ENCODE measurements around the gene SNHG17. TPM values are rescaled to one million over a fixed set of nuclear protein-coding genes. Genes with fewer than 3 reads are reported as not detected.

The SNHG17 gene
- total and polyA plus RNA-seq, 2 of the 4 experiments (the other 2 are of a cell fraction) = 5.4 to 38.2 TPM

DNA sequence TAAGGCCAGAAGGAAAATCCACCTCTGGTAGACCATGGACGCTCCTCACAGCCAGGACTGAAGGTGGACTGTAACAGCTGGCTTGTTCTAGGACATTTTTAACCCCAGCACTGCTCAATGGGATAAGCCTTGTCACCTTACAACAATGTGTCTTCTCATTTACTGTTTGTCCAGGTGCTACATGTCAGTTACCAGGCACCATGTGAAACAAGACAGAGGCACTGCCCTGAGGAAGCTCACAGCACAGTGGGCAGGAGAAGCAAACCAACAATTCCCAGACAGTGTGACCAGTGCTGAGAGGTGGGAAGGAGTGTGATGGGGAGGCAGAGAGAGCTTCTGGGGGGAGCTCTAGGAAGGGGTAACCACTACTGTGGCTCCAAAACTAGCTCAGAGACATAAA is 10.7 kb downstream of the SNHG17 start:
- no peak overlapping the region for H3K4me3 ChIP-seq (ENCODE audit: insufficient read depth, low read depth, low read length)
- no peaks in the 10 kb centered on the region for H3K9me3 ChIP-seq (ENCODE audit: control insufficient read depth, insufficient read depth, low read length)
- H2BK15ac ChIP-seq (ENCODE audit: low read depth, low read length) = no peak overlapping the region
- no CpG with 5 or more reads among the region's 1 CpG for WGBS, 2 experiments (ENCODE audit: extremely low coverage in 2 of 2, insufficient read length in 1 of 2)
- H3K27ac ChIP-seq (ENCODE audit: insufficient read depth, low read length) = no peak overlapping the region
- H3K79me1 ChIP-seq (ENCODE audit: low read depth in 1 of 2, low read length in 2 of 2) = peaks cover 43 to 93% of the 10 kb centered on the region in 2 experiments
- no peak overlapping the region for H3K18ac ChIP-seq (ENCODE audit: low read depth, low read length)
- H4K91ac ChIP-seq (ENCODE audit: insufficient read depth, low read depth, low read length) = no peak overlapping the region
- peaks cover 12% of the 10 kb centered on the region for H3K4me1 ChIP-seq (ENCODE audit: control insufficient read depth, insufficient read depth, low read length)
- H2BK120ac ChIP-seq (ENCODE audit: low read depth, low read length) = no peak overlapping the region
- TF ChIP-seq POLR2A (IDR thresholded peaks at IDR 0.05; ENCODE audit: low read depth, low read length) (no peak), MAZ (IDR thresholded peaks at IDR 0.05; ENCODE audit: borderline replicate concordance, low read depth, low read length) (no peak), BHLHE40 (IDR thresholded peaks at IDR 0.05; ENCODE audit: low read depth, low read length) (no peak), NFE2L2 (IDR thresholded peaks at IDR 0.05; ENCODE audit: low read depth, low read length) (no peak), SMC3 (IDR thresholded peaks at IDR 0.05; ENCODE audit: low read depth, low read length) (no peak)
- POLR2A ChIA-PET (ENCODE audit: unreplicated experiment) = no interaction called here
- peaks cover 21% of the 10 kb centered on the region for H3K9me1 ChIP-seq (ENCODE audit: insufficient read depth, low read length)
- H3K56ac ChIP-seq (ENCODE audit: extremely low read depth, insufficient read depth, low read length) = no peak overlapping the region
- H3K36me3 ChIP-seq (ENCODE audit: control insufficient read depth, insufficient read depth, low read length) = peaks cover 87% of the 10 kb centered on the region
- H4K8ac ChIP-seq (ENCODE audit: low read depth in 2 of 2, low read length in 2 of 2) = no peak overlapping the region
- no peak overlapping the region for H3K9ac ChIP-seq (ENCODE audit: low read depth, low read length)
- no peak overlapping the region for H3K4ac ChIP-seq (ENCODE audit: low read depth, low read length)
- H2BK5ac ChIP-seq (ENCODE audit: low read depth, low read length, poor library complexity, severe bottlenecking) = no peak overlapping the region
- H3K4me2 ChIP-seq (ENCODE audit: low read depth, low read length) = no peak overlapping the region
- H2AFZ ChIP-seq (replicated peaks; ENCODE audit: low read length, poor library complexity) = no peak overlapping the region
- H2AK9ac ChIP-seq (replicated peaks; ENCODE audit: low read depth, low read length, poor library complexity) = no peak overlapping the region
- CTCF ChIA-PET = no interaction called here
- no TSS peak for BruUV-seq (replicated peaks)
- no peak for DNase-seq
- ATAC-seq (ENCODE audit: low read depth) = no peak
- in situ Hi-C loops (cut with MboI; ENCODE audit: low sequenced_read_pairs) = no loop called here
- intact Hi-C loops (cut with micrococcal nuclease) = no loop called here
- peaks cover 94% of the 10 kb centered on the region for H4K20me1 ChIP-seq (ENCODE audit: insufficient read depth, low read length)
- H3K23ac ChIP-seq (ENCODE audit: low read depth, low read length) = no peak overlapping the region; the same call in 1 of the 2 replicates
- no peak overlapping the region for H3K14ac ChIP-seq (replicated peaks; ENCODE audit: low read depth, low read length)
- H4K5ac ChIP-seq (ENCODE audit: low read depth, low read length) = no peak overlapping the region
- H2AK5ac ChIP-seq (ENCODE audit: low read depth, low read length) = no peak overlapping the region
- dilution Hi-C loops (cut with HindIII; ENCODE audit: low sequenced_read_pairs, unreplicated experiment) = no loop called here
- no peaks in the 10 kb centered on the region for H3K27me3 ChIP-seq (ENCODE audit: control insufficient read depth, insufficient read depth, low read length)
- no peak overlapping the region for H2BK20ac ChIP-seq (ENCODE audit: low read depth, low read length)
